GM12873 (cell line): ENCODE measurements around the gene PLXNA2.

Source experiments
- CTCF ChIP-seq: IDR thresholded peaks from 2 replicates; pipeline ENCODE4 v1.5.1; 2012; ENCODE audit warnings: low read depth, mild to moderate bottlenecking, moderate library complexity, low read length, control low read depth; ENCODE audit not compliant: insufficient read depth; ENCODE audit errors: missing control alignments

PLXNA2 gene

GRCh38 chr1:208085655-208086515, 158.3 kb downstream of the PLXNA2 start:
- TF ChIP-seq CTCF = no peak

- TF ChIP-seq CTCF = no peak
These were observed 159.4 kb downstream of the PLXNA2 start for GRCh38 chr1:208084764-208085163.

- TF ChIP-seq CTCF = no peak
These were observed 160.0 kb downstream of the PLXNA2 start for GRCh38 chr1:208084220-208084619.

GRCh38 chr1:208083715-208084085, 160.5 kb downstream of the PLXNA2 start:
- TF ChIP-seq CTCF = no peak

GRCh38 chr1:208083016-208083714, 161.0 kb downstream of the PLXNA2 start:
- no peak for TF ChIP-seq CTCF

GRCh38 chr1:208081972-208082371, 162.2 kb downstream of the PLXNA2 start:
- no peak for TF ChIP-seq CTCF
